SH-SY5Y (cell line): ENCODE measurements around the gene ENTPD8.

ENCODE experiments used
- GATA2 ChIP-seq: IDR thresholded peaks from 2 replicates; pipeline ENCODE4 v1.6.1; 2011; ENCODE audit warnings: mild to moderate bottlenecking, low read depth, low read length
- GATA3 ChIP-seq: IDR thresholded peaks from 2 replicates; pipeline ENCODE4 v1.6.1; 2011; ENCODE audit warnings: low read depth, mild to moderate bottlenecking, low read length, moderate library complexity

- TF ChIP-seq GATA3 (no peak), GATA2 (no peak)
These were observed 24.0 kb upstream of the ENTPD8 start for GRCh38 chr9:137465000-137465719.
